ENCODE measurements around the gene TRIM2. TPM values are rescaled to one million over a fixed set of nuclear protein-coding genes. Genes with fewer than 3 reads are reported as not detected.

Gene TRIM2
- total RNA-seq, 1 experiment from 2014 or later = 7.0 TPM

DNA sequence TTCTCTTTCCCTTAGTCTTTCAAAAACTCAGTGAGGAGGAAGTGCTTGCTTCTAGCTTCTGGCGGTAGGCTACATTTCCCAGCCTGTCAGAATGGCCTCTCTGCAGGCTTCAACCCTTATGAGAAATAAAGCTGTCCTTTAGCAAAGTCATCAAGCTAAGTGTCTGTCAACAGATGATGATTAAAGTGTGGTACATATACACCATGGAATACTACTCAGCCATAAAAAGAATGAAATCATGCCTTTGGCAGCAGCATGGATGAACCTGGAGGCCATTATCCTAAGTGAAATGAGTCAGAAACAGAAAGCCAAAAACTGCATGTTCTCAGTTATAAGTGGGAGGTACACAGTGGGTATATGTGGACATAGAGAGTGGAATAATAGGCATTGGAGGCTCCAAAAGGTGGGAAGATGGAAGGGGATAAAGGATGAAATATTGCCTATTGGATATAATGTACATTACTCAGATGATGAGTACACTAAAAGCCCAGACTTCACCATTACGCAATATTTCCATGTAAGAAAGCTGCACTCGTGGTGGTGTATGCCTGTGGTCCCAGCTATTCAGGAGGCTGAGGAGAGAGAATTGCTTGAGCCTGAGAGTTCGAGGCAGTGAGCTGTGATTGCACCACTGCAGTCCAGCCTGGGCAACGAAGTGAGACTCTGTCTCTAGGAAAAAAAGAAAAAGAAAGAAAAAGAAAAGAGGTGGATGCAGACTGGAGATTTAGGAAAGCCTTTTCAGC lies 7.9 kb downstream of the TRIM2 start:
- H3K9me3 ChIP-seq = no peaks in the 10 kb centered on the region
- H3K36me3 ChIP-seq = no peaks in the 10 kb centered on the region
- H3K27me3 ChIP-seq = no peaks in the 10 kb centered on the region
- no peak overlapping the region for H3K4me3 ChIP-seq
- DNase-seq = no peak

DNA sequence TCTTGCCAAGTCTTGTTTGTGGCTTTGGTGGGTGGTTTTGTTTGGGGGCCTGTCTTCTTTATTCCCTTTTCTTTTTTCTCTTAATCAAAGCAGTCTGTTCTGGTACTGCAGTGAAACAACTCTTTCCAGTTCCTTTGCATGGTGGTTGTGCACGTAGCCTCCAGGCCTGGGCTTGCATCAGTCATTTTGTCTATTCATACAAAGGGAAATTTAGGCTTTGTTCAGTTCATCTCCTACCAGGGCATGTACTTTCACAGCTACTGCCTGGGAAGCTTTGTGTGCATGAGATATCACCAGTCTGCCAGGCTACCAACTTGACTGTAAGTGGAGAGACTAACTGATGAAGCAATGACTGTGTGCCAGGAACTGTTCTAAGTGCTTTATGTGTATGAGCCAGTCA lies 8.5 kb downstream of the TRIM2 start:
- no peaks in the 10 kb centered on the region for H3K36me3 ChIP-seq
- no peak for DNase-seq
- H3K4me3 ChIP-seq = no peak overlapping the region
- no peaks in the 10 kb centered on the region for H3K27me3 ChIP-seq
- H3K9me3 ChIP-seq = no peaks in the 10 kb centered on the region

- Histone ChIP-seq H3K9me3 (no peaks in the 10 kb centered on the region), H3K36me3 (no peaks in the 10 kb centered on the region), H3K4me3 (no peak overlapping the region), H3K27me3 (no peaks in the 10 kb centered on the region)
- no peak for DNase-seq
Observed at GRCh38 chr4:153215921-153216320, 11.7 kb downstream of the TRIM2 start.

DNA sequence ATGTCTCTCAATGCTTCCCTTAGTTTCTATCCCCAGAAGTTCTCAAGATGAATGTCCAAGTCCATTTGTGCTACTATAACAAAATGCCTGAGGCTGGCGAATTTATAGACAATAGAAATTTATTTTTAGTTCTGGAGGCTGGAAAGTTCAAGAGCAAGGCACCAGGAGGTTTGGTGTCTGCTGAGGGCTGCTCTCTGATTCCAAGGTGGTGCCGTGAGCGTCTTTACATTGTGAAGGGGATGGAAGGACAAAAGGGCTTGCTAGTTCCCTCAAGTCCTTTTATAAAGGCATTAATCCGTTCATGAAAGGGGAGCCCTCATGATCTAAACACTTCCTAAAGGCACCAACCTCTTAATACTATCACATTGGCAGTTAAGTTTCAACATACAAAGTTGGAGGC lies 12.3 kb downstream of the TRIM2 start:
- no peaks in the 10 kb centered on the region for H3K27me3 ChIP-seq
- H3K36me3 ChIP-seq = no peaks in the 10 kb centered on the region
- no peak overlapping the region for H3K4me3 ChIP-seq
- DNase-seq = no peak
- no peaks in the 10 kb centered on the region for H3K9me3 ChIP-seq

DNA sequence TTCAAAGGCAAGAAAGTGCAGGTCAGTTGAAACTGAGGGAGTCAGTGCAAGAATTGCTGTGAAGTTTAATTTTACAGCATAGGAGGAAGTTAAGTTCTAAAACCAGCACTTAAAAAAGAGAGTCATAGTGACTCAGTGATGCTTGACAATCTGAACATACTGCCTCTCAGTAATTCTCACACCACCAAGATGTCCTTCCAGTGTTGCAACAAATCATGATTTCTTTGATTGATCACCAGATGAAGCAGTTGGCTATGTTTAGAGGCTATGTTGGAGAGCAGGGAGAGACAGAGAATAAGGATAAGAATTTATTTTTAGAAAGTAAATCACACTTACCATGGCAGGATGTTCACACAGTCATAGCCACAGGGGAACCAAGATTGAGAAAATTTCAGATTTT lies 13.2 kb downstream of the TRIM2 start:
- DNase-seq = no peak
- Histone ChIP-seq H3K27me3 (no peaks in the 10 kb centered on the region), H3K4me3 (no peak overlapping the region), H3K9me3 (no peaks in the 10 kb centered on the region), H3K36me3 (no peaks in the 10 kb centered on the region)

- H3K36me3 ChIP-seq = no peaks in the 10 kb centered on the region
- H3K9me3 ChIP-seq = no peaks in the 10 kb centered on the region
- H3K27me3 ChIP-seq = no peaks in the 10 kb centered on the region
- no peak overlapping the region for H3K4me3 ChIP-seq
- DNase-seq = no peak
Observed at GRCh38 chr4:153218961-153219360, 14.7 kb downstream of the TRIM2 start.

GRCh38 chr4:153220682-153221395 lies 16.6 kb downstream of the TRIM2 start:
- H3K4me3 ChIP-seq = no peak overlapping the region
- peak; percentile 41 for DNase-seq
- peaks cover 6% of the 10 kb centered on the region for H3K9me3 ChIP-seq
- H3K27me3 ChIP-seq = no peaks in the 10 kb centered on the region
- H3K36me3 ChIP-seq = peaks cover 10% of the 10 kb centered on the region

GRCh38 chr4:153221783-153222706 lies 17.8 kb downstream of the TRIM2 start:
- Histone ChIP-seq H3K9me3 (peaks cover 6% of the 10 kb centered on the region), H3K36me3 (peaks cover 10% of the 10 kb centered on the region), H3K4me3 (peak overlapping the region; percentile 62), H3K27me3 (no peaks in the 10 kb centered on the region)
- DNase-seq = peak; percentile 82

DNA sequence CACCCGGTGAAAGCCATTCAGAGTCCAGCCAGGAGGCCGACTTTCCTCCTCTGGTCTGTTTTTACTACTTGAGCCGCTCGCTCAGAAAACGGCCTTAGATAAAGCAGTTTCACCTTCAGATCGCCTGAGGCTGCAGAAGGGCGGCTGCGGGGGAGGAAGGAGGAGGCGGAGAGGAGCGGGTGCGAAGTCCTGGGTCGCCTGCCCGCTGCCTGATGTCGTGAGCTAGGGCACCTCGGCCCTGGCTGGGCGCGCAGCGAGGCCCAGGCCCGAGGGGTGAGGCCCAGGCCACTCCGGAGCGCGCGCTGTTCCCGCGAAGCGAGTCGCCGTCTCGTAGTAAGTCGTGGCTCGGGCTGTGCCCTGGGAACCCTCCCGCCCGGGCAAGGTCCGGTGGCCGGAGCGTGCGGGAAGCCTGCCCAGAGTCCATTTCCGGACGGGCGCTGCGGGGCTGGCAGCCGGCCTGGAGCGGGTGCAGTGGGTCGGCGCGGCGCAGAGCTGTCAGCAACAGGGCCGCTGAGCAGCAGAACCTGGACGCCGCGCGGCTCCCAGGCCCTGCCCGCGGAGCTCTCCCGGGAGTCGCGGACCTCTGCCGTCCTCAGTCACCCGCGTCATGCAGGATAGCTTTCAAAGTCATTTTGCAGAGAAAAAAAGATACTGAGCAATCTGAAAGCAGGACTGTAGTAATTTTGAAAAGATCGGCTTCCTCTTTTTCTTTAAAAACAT lies 18.6 kb downstream of the TRIM2 start:
- peak; percentile 70 for DNase-seq
- Histone ChIP-seq H3K4me3 (peak overlapping the region; percentile 62), H3K27me3 (no peaks in the 10 kb centered on the region), H3K9me3 (peaks cover 6% of the 10 kb centered on the region), H3K36me3 (peaks cover 10% of the 10 kb centered on the region)

DNA sequence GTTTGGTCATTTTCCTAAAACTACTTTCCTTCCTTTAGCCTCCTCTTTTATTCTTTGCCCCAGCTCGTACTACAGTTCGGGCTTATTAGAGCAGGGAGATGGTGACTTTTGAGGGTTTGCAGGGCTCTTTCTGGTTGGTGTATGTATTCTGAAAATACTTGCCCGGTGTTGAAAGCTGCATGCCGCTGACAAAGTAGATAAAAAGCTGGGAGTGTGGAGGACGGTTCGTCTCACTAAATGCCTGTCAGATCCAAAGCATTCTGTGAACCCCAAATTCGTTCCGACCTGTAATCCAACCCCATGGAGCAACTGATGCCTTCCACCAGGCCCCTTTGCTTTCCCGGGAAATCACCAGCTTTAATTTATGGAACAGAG lies 19.2 kb downstream of the TRIM2 start:
- Histone ChIP-seq H3K9me3 (peaks cover 6% of the 10 kb centered on the region), H3K4me3 (peak overlapping the region; percentile 62), H3K36me3 (peaks cover 10% of the 10 kb centered on the region), H3K27me3 (no peaks in the 10 kb centered on the region)
- DNase-seq = no peak

DNA sequence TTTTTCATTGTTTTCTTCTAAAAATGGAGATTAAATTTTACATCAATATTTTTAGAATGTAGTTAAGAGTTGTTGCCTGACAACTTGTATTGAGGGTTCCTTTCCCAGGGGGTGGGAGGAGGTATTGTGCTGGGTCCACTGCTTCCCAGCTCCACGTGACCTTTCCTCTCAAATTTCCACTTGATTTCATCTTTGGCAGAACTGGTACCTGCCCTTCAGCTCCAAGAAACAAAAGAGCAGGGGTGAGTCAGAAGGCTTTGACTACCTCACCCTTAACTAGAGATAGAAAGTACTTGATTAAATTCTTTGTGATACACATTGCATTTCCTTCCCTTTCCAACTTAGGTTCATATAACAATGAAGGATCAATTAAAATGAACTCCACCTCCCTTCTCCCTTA lies 19.7 kb downstream of the TRIM2 start:
- peak; percentile 43 for DNase-seq
- H3K27me3 ChIP-seq = no peaks in the 10 kb centered on the region
- peaks cover 6% of the 10 kb centered on the region for H3K9me3 ChIP-seq
- H3K36me3 ChIP-seq = peaks cover 10% of the 10 kb centered on the region
- peak overlapping the region; percentile 62 for H3K4me3 ChIP-seq

DNA sequence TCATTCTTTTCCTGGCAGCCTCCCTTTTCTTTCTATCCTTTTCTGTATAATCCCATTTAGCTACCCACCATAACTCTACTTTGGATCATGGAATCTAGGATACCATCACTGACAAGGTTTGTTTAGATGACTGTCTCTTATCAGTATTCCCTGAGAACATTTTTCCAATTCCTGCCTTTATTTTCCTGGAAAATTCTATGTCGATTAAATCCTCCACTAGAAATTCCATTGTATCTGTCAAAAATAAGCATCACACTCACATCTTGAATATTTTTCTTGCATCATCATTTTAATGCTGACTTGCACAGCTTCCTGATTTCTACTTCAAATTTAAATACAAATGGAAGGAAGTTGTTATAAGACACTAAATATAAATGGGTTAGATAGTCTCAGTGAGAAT lies 20.2 kb downstream of the TRIM2 start:
- H3K4me3 ChIP-seq = no peak overlapping the region
- peaks cover 10% of the 10 kb centered on the region for H3K36me3 ChIP-seq
- DNase-seq = no peak
- peaks cover 6% of the 10 kb centered on the region for H3K9me3 ChIP-seq
- no peaks in the 10 kb centered on the region for H3K27me3 ChIP-seq

GRCh38 chr4:153227469-153228075 lies 23.3 kb downstream of the TRIM2 start:
- H3K4me3 ChIP-seq = no peak overlapping the region
- H3K36me3 ChIP-seq = peaks cover 10% of the 10 kb centered on the region
- H3K27me3 ChIP-seq = no peaks in the 10 kb centered on the region
- peaks cover 6% of the 10 kb centered on the region for H3K9me3 ChIP-seq
- no peak for DNase-seq

DNA sequence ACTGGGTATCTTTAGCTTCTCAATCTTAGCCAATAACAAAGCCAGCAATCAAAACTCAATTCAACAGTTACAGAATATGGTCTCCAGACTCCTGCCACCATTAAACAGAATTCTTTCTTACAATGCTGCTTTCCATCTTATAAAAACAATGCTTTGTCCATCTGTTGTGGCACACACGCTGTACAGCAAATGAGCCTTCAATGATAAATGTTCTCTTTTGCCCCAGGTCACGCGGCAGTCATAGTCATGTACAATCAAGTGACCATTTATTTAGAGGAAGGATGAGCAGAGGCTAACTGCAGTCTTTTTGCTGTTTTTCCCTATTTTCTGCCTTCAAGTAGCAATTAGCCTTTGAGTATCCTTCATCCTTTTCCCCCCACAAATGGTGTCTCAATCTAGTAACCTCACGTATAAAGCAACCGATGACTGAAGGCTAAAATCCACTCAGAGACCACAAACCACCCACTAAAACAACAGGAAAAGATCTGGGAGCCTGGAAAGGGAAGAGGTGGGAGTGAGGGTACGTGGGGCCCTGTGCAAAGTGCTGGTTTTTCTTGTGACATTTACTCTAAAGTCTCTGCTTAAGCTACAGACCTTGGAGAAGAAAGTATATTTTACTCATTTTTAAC lies 24.4 kb downstream of the TRIM2 start:
- H3K4me3 ChIP-seq = no peak overlapping the region
- peaks cover 6% of the 10 kb centered on the region for H3K9me3 ChIP-seq
- H3K27me3 ChIP-seq = no peaks in the 10 kb centered on the region
- H3K36me3 ChIP-seq = peaks cover 10% of the 10 kb centered on the region
- DNase-seq = no peak

- Histone ChIP-seq H3K4me3 (no peak overlapping the region), H3K9me3 (peaks cover 5% of the 10 kb centered on the region), H3K27me3 (no peaks in the 10 kb centered on the region), H3K36me3 (peaks cover 7% of the 10 kb centered on the region)
- no peak for DNase-seq
Observed at GRCh38 chr4:153229545-153229944, 25.3 kb downstream of the TRIM2 start.

- H3K27me3 ChIP-seq = no peaks in the 10 kb centered on the region
- DNase-seq = no peak
- H3K36me3 ChIP-seq = no peaks in the 10 kb centered on the region
- H3K9me3 ChIP-seq = no peaks in the 10 kb centered on the region
- no peak overlapping the region for H3K4me3 ChIP-seq
Observed at GRCh38 chr4:153232768-153233167, 28.5 kb downstream of the TRIM2 start.
